Measurements from ENCODE around the gene COQ10A. TPM values are rescaled to one million over a fixed set of nuclear protein-coding genes. Genes with fewer than 3 reads are reported as not detected.

COQ10A gene
- total RNA-seq, 1 donor from 2014 or later, result 18.9 TPM

- H3K4me3 Mint-ChIP-seq (ENCODE audit: unreplicated experiment), result peak overlapping the region; percentile 97
- peak overlapping the region; percentile 96 for H3K27ac Mint-ChIP-seq (ENCODE audit: unreplicated experiment)
- H3K36me3 Mint-ChIP-seq (ENCODE audit: unreplicated experiment), result no peaks in the 10 kb centered on the region
- DNase-seq, result no peak
- H3K4me1 Mint-ChIP-seq (ENCODE audit: low read depth, unreplicated experiment), result peaks cover 3% of the 10 kb centered on the region
- peaks cover 6% of the 10 kb centered on the region for H3K27me3 Mint-ChIP-seq (ENCODE audit: unreplicated experiment)
- TF ChIP-seq CTCF (IDR thresholded peaks at IDR 0.05; ENCODE audit: partially characterized antibody, unreplicated experiment), result no peak
- no peaks in the 10 kb centered on the region for H3K9me3 Mint-ChIP-seq (ENCODE audit: unreplicated experiment)
Observed at GRCh38 chr12:56315249-56315621, 48.5 kb downstream of the COQ10A start.

- Mint-ChIP-seq H3K4me1 (ENCODE audit: low read depth, unreplicated experiment) (peaks cover 3% of the 10 kb centered on the region), H3K9me3 (ENCODE audit: unreplicated experiment) (no peaks in the 10 kb centered on the region), H3K27ac (ENCODE audit: unreplicated experiment) (peak within 1 kb of the TSS; percentile 96), H3K36me3 (ENCODE audit: unreplicated experiment) (no peaks in the 10 kb centered on the region), H3K27me3 (ENCODE audit: unreplicated experiment) (peaks cover 6% of the 10 kb centered on the region), H3K4me3 (ENCODE audit: unreplicated experiment) (peak within 1 kb of the TSS; percentile 97)
- DNase-seq, result peak; percentile 97
- peak; percentile 53 for TF ChIP-seq CTCF (IDR thresholded peaks at IDR 0.05; ENCODE audit: partially characterized antibody, unreplicated experiment)
Observed at GRCh38 chr12:56315622-56316473, 49.1 kb downstream of the COQ10A start, which contains the start of gene CNPY2. Gene CNPY2 (minus strand): TSS chr12:56315988. CDS start chr12:56315217, 771 bp downstream.

DNA sequence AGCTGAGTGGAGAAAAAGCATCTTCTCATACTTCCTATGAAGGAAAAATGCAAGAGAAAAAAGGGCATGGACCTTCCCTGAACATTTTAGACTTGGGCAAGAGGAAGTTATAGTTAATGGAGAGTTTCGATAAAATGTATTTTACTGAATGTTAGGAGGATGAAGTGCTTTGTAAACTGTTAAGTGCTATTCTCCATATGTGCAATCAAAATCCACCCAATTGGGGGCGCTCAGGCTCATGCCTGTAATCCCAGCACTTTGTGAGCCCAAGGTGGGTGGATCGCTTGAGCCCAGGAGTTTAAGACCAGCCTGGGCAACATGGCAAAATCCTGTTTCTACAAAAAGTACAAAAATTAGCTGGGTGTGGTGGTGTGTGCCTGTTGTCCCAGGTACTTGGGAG lies 50.9 kb downstream of the COQ10A start:
- peak overlapping the region; percentile 59 for H3K27ac Mint-ChIP-seq (ENCODE audit: unreplicated experiment)
- DNase-seq, result no peak
- TF ChIP-seq CTCF (IDR thresholded peaks at IDR 0.05; ENCODE audit: partially characterized antibody, unreplicated experiment), result no peak

More for the DNA sequence above, 50.9 kb downstream of the COQ10A start:
- Mint-ChIP-seq H3K9me3 (ENCODE audit: unreplicated experiment) (no peaks in the 10 kb centered on the region), H3K4me1 (ENCODE audit: low read depth, unreplicated experiment) (peaks cover 3% of the 10 kb centered on the region), H3K4me3 (ENCODE audit: unreplicated experiment) (peak overlapping the region; percentile 30), H3K36me3 (ENCODE audit: unreplicated experiment) (no peaks in the 10 kb centered on the region), H3K27me3 (ENCODE audit: unreplicated experiment) (peaks cover 6% of the 10 kb centered on the region)

Other genes with a start within 250 kb of the COQ10A start
- gene IKZF4, start 245.9 kb upstream of the COQ10A start, total RNA-seq (ENCODE audit: unreplicated experiment), result 24.1 TPM
- 29.8 TPM for gene RPS26, start 225.0 kb upstream of the COQ10A start, total RNA-seq (ENCODE audit: unreplicated experiment)
- 33.7 TPM for gene ERBB3, start 186.8 kb upstream of the COQ10A start, total RNA-seq (ENCODE audit: unreplicated experiment)
- gene PA2G4, start 162.4 kb upstream of the COQ10A start, total RNA-seq (ENCODE audit: unreplicated experiment), result 86.5 TPM
- 1,433 TPM for gene RPL41, start 150.3 kb upstream of the COQ10A start, total RNA-seq (ENCODE audit: unreplicated experiment)
- 11.1 TPM for gene ZC3H10, start 148.7 kb upstream of the COQ10A start, total RNA-seq (ENCODE audit: unreplicated experiment)
- gene ESYT1, start 138.7 kb upstream of the COQ10A start, total RNA-seq (ENCODE audit: unreplicated experiment), result 144 TPM
- gene MYL6B, start 114.4 kb upstream of the COQ10A start, total RNA-seq (ENCODE audit: unreplicated experiment), result 232 TPM
- 2,223 TPM for gene MYL6, start 108.6 kb upstream of the COQ10A start, total RNA-seq (ENCODE audit: unreplicated experiment)
- gene SMARCC2, start 77.5 kb upstream of the COQ10A start, total RNA-seq (ENCODE audit: unreplicated experiment), result 196 TPM
- gene RNF41, start 45.0 kb upstream of the COQ10A start, total RNA-seq (ENCODE audit: unreplicated experiment), result 72.6 TPM
- 42.6 TPM for gene NABP2, start 42.6 kb upstream of the COQ10A start, total RNA-seq (ENCODE audit: unreplicated experiment)
- 0.61 TPM for gene SLC39A5, start 36.9 kb upstream of the COQ10A start, total RNA-seq (ENCODE audit: unreplicated experiment)
- 49.1 TPM for gene ANKRD52, start 8.6 kb upstream of the COQ10A start, total RNA-seq (ENCODE audit: unreplicated experiment)
- 257 TPM for gene CS, start 33.4 kb downstream of the COQ10A start, total RNA-seq (ENCODE audit: unreplicated experiment)
- 141 TPM for gene CNPY2, start 49.0 kb downstream of the COQ10A start, total RNA-seq (ENCODE audit: unreplicated experiment)
- 101 TPM for gene PAN2, start 67.1 kb downstream of the COQ10A start, total RNA-seq (ENCODE audit: unreplicated experiment)
- 0.42 TPM for gene IL23A, start 71.9 kb downstream of the COQ10A start, total RNA-seq (ENCODE audit: unreplicated experiment)
- 74.7 TPM for gene STAT2, start 93.2 kb downstream of the COQ10A start, total RNA-seq (ENCODE audit: unreplicated experiment)
- not detected for gene APOF, start 95.9 kb downstream of the COQ10A start, total RNA-seq (ENCODE audit: unreplicated experiment)
- gene TIMELESS, start 182.5 kb downstream of the COQ10A start, total RNA-seq (ENCODE audit: unreplicated experiment), result 17.9 TPM
- gene MIP, start 187.7 kb downstream of the COQ10A start, total RNA-seq (ENCODE audit: unreplicated experiment), result not detected
- 3.6 TPM for gene SPRYD4, start 201.6 kb downstream of the COQ10A start, total RNA-seq (ENCODE audit: unreplicated experiment)
- gene GLS2, start 221.2 kb downstream of the COQ10A start, total RNA-seq (ENCODE audit: unreplicated experiment), result 0.91 TPM